Lung microvascular endothelial cell (primary cell): Measurements from ENCODE around the gene MREG. TPM values are rescaled to one million over a fixed set of nuclear protein-coding genes. Genes with fewer than 3 reads are reported as not detected.

ENCODE experiments used
- DNase-seq, 2 donors: peaks; one replicate each; pipeline versions ENCODE4 v3.0.0 to v3.0.0-alpha.2; 2010; ENCODE audit warnings: low read depth in 2 of 2
- total RNA-seq: library from RNA; depleted of rRNA; stranded (reverse); fragments of >200 nt; gene quantifications from 2 replicates; pipeline ENCODE4 v1.2.1, GENCODE V29; 2014

Gene MREG, protein sequence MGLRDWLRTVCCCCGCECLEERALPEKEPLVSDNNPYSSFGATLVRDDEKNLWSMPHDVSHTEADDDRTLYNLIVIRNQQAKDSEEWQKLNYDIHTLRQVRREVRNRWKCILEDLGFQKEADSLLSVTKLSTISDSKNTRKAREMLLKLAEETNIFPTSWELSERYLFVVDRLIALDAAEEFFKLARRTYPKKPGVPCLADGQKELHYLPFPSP
- 0.40 and 1.5 TPM in 2 replicates for total RNA-seq

DNA sequence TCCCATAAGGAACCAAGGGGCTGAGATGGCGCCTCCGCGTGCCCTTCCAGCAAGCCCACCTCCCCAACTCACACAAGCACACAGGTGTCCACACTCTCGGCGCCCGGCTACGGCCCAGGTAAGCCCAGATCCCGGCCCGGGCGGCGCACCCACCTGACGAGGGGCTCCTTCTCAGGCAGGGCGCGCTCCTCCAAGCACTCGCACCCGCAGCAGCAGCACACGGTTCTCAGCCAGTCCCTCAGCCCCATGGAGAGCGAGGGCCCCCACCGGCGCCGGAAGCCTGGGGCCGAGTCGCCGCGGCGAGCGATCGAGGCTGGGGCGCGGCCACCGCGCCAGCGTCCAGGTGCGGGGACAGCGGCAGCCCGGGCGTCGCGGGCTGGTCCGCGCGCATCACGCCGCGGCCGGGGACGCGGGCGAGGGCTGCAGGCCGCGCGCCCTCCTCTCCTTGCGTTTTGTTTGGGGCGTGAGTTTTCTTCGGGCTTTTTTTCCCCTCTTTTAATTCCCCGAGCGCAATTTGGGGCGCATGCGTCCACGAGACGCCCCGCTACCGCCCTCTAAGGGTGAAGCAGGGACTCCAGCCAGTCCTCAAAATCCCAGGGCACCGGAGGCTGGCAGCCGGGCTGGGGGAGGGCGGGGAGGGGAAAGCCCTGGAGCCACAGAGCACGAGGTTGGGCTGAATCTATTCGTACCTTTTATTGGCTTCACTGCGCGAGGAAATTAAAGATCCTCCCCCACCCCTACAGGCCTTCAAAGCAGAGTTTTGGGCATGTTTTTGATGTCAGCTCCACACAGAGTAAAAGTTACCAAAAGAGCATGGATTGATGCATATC is at the start of gene MREG:
MREG (minus strand) TSS at position 472 of the 830 bp plus-strand sequence; CDS start at position 248, 224 bp downstream.
- DNase-seq = peak; percentile 59 to 75

DNA sequence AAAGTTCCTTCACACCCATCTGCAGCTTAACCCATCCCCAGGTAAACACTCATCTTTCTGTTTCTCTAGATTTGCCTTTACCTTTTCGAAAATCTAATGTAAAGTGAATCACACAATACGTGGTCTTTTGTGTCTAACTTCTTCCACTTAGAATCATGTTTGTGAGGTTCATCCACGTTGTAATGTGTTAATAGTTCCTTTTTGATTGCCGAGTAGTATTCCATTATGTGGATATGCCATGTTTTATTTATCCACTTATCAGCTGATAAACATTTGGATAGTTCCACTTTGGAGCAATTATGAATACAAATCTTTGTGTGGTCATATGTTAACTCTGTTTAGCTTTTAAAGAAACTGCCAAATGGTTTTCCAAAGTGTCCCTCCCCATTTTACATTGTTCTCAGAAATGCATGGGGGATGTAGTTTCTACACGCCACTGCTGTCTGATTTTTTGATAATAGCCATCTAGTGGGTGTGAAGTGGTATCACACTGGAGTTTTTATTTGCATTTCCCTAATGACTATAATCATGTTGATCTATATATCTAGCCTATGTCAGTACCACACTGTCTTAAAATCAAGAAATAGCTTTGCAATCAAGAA is 46.0 kb upstream of the MREG start:
- no peak for DNase-seq

DNA sequence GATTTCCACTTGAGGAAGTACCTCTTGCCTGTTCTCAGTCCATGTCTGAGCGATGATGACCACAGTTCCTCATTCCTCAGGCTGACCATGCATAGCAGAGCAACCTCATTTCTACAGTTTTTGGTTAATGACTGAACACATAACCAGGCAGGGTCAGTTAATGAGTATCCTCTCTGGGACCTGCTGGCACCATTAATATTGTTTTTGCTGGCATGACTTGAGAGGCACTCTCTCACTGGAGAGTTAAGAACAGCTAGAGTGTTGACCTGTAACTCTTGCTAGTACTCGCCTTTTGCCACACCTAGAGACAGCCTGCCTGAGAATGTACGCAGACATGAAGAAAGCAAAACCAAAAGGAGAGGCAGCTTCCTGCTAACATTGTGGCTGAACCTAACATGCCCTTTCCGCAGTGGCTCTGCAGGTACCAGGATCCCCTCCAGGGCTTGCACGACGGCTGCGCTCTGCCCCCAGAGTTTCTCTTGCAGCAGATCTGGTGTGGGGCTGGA is 44.4 kb upstream of the MREG start:
- DNase-seq = no peak

DNA sequence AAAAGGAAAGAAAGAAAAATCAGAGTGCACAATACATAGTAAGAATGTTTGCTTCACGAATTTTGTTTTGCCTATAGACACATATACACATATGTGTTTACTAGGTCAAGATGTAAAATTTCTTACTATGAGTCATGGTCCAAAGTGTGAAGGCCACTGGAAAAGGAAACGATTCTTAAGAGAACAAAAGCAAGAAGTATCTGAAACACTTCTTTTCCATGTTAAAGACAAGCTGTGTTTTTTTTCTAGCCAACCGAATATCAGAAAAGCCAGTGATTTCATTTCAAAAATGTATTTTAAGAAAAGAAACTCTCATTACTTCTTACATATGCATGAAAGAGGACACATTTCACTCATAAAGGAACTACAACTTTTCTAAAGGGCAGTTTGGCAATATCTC is 43.4 kb upstream of the MREG start:
- DNase-seq = peak in 1 of 2 donors; percentile 31

DNA sequence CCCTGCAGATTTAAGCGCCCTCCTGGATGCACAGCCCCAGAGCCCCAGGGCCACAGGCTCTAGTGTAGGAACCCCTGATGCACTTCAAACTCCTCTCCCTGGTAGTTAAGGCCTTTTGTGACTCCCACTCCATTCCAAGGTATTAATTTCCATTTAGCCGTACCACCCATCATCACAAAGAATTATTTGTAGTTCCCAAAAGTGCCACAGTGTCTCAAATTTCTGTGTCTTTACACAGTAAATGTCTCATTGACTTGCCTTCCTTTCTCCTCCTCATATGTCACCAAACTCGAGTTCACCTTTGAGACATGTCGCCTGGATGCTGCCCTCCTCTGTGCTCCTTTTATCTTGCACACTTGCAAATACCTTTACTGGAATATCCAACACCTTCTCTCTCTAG is 42.3 kb upstream of the MREG start:
- DNase-seq = no peak

DNA sequence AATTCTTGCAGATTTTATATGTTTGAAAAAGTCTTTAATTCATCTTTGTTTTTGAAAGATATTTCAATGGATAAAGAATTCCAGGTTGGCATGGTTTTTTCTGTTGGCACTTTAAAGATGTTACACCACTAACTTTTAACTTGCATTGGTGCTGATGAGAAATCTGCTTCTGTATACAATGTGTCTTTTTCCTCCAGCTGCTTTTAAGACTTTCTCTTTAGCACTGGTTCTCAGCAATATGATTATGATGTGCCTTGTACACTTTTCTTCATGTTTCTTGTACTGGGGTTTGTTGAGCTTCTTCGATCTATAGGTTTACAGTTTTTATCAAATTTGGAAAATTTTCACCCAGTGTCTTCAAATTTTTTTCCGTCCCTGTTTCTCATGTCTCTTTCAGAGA is 39.1 kb upstream of the MREG start:
- DNase-seq = no peak

DNA sequence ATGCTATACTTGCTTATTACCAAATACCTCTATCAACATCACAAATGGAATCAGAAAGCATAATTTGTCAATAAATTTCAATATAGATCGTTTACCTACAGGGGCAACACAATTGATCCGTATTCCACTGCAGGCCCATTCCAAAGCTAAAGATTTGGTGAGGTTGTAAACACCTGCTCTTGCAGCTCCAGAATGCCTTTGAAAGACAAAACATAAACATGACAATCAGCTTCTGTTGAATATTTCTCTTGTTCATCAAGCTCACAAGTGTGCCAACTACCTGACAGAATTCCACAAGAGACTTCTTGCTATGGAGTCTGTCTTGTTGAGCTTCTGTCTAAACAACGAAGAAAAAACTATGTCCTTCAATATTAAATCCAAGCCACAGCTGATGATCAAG is 38.0 kb upstream of the MREG start:
- DNase-seq = no peak

DNA sequence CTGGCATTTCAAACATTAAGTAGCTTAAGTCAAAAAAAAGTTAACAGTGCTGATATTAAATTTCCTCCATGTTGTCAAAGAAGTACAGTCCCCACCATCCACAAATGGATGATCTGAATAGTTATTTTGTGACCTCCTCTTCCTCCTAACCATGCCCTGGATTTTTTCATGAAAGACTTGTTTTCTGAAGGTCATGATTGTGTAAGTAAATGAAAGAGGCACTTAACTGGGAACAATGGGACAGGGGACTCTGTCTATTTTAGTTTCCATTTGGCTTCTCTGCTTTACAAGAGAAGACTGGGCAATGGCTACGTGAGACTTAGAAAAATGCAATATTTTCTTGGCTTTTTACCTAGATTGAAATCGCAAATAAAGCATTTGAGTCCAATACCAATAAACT is 36.1 kb upstream of the MREG start:
- DNase-seq = peak in 1 of 2 donors; percentile 43

DNA sequence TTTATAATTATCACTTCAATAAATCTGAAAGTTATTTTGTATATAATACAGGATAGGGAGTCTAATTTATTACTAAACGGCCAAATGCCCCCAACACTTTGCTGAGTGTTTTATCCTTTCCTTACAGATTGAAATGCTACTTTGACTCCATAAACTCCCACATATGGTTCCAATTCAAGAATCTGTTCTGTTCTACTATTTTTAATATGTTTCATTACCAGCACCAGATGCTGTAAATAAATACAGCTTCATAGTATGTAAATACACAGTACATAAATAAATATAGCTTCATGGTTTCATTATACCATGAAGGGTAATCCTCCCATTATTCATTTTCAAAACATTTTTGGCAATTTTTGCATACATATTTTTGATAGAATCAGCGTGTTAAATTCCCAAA is 34.0 kb upstream of the MREG start:
- DNase-seq = no peak

DNA sequence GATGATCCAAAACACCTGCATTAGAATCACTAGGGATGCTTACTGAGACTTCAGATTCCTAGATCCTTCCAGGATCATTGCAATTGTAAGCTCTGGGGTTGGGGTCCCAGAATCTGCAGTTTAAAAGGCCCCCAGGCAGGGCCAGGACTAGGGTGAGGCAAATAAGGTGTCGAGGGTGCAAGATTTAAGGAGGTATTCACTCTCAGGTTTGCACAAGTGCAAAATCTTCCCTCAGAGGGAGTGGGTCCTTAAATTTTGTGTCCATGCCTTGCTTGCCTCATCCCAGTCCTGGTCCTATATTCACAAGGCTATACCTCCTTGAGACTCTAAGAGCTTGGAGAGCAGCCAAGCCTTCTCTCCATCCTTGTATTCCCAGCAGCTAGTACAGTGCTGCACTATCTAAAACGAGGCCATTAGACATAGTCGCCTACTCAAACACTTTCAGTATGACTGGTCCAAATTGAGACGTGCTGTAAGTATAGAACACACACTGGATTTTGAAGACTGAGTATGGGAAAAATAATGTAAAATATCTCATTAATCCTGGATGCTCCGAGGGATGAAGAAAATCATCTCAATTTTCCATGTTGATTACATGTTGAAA is 31.6 kb upstream of the MREG start:
- no peak for DNase-seq

DNA sequence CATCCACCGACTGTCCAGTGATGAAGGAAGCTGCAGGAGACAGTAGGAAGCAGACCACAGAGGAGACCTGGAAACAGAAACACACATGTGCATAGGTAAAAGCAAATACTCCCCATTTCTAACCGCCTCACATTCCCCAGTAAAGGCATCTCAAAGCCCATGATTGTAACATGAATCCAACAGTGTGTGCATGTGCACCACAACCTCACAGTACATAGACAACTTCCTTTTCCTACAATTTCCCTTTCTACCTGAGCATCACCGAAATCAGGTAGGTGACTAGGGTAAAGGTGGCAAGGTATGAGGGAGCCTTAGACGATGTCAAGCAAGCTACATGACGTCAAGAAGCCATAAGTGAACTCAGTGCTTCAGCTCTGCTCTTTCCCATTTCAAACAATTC is 30.6 kb upstream of the MREG start:
- no peak for DNase-seq

DNA sequence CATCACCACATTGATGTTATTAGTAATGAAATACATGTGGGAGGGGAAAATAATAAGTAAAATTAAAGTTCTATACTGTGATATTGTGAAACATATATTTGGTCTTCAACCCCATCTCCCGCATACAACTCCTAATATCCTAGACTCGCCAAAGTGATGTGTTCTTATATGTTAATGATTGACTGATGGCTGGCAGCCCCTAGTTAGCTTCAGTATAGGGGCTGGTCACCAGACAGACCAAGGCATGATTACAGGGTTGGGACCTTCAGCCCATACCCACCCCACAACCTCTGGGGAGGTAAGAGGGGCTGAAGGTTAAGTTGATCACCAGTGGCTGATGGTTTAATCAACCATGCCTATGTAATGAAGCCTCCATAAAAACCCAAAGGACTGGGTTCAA is 28.1 kb upstream of the MREG start:
- no peak for DNase-seq

DNA sequence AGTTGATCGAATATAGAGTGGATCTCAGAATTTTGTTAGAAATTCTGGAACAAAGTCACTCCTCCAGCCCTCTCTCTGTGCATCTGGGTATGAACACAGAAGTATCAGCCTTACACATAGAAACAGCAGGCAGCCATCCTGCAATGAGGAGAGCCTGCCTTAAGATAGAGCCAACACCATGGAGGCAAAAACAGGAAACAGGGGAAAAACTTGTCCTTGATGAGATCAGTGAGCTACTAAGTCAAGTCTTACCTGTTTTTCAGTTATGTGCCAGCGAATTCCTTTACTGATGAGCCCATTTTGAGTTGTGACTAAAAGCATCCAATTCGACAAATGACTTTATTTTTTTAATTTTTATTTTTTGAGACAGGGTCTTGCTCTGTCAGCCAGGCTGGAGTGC is 26.6 kb upstream of the MREG start:
- DNase-seq = no peak

DNA sequence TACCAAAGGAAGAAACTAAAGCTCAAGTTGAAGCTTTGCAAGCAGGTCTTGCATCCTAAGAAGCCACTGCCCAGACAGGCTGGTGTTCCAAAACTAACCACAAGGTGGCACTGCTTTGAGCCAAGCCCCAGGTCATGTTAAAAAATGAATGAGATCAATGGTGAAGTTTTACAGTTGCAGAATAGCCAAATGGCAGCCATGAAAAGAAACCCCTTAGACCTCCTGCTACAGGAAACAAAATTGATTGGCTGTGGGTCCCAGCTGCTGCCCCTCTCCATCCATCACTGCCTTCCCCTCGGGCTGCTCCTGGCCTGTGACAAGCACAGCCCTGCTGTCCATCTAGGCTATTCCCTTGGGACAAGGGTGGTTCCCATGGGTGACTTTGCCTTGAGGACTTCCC is 20.7 kb upstream of the MREG start:
- DNase-seq = peak; percentile 78

DNA sequence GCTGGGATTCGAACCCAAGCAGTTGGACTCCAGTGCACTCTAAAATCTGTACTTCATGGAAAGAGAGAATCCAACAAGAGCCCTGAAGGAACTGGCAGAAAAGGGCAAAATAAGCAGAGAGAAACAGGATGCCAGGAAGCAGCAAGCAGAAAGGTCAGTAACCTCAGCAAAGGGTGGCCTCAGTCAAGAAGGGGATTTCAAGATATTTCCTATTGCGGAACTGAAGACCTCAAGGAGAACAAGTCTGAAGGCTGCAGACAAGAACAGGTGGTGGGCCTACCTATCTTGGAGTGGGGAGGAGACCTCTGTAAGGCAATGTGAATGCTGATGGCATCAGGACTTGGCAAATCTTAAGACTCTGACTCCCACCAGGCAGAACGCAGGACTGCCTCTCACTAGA is 20.1 kb upstream of the MREG start:
- DNase-seq = no peak

DNA sequence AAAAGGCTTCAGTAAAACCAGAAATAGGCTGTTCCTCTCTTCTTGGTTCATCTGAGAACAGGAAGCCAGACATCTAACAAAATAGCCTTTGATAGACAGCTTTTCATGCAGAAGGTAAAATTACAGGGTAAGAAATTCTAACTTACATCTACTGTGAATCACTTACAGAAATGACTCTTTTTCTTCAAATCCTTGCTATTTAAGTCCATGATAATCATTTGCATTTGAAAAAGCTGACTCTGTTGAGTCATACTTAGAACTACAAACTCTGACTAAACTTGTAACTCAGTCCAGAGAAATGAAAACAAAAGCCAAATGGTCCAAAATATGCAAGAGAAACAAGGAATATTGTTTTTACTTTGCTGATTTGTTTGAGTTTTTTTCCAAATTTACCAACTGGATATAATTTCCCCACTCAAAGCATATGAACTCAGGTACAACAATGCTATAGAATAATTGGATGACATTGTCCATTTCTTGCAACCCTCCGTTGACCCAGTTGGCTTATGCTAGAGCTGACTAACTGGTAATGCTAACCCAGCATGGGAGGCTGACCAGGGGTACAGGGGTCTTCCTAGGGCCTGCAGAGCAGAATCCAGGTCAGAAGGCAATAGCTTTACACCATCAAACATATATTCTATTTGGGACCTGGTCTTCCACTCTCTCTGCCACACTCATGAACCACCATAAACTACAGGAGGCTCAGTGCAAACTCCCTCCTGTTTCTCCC is 18.8 kb upstream of the MREG start:
- DNase-seq = peak in 1 of 2 donors; percentile 19

DNA sequence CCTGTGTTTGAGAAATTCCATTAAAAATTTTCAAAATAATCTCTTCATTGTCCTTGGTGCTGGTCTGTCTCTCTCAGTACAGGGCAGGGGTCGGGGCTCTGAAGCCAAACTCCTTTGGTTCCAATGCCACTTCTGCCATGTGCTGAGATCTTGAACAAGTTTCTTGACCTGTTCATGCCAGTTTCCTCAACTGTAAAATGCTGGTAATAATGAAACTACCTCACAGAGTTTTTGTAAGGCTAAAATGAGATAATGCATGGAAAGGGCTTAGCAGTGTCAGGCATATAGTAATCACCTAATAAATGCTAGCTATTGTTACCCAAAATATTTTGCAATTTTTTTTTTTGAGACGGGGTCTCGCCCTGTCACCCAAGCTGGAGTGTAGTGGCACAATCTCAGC is 16.9 kb upstream of the MREG start:
- DNase-seq = no peak

DNA sequence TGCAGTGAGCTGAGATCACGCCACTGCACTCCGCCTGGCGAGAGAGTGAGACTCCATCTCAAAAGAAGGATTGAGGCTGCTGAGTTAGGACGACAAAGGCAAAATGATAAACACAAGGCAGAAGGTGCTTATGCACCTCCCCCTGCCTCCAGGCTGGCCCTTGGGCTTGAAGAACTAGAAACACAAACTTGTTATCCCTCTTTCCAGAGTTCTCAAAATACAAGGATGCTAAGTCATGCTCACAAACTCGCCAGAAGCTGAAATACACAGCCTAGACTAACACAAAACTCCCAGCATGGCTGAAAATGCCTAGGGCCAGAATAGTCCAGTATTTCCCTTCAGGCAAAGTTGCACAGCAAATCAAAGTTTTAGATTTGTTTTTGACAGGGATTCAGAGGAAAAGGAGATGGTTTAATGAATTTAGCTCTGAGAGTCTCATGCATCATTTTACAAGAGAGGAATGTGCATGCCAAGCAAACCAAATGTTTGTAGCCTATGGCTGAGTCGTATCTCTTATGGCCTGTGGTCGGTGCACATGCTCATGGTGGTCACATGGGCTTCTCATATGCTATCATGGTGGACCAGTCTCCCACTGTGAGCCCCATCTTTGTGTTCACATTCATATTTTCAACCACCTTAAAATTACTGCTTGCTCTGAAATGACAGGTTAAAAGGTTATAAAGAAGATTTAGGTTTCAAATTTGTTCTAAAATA is 16.2 kb upstream of the MREG start:
- DNase-seq = no peak

DNA sequence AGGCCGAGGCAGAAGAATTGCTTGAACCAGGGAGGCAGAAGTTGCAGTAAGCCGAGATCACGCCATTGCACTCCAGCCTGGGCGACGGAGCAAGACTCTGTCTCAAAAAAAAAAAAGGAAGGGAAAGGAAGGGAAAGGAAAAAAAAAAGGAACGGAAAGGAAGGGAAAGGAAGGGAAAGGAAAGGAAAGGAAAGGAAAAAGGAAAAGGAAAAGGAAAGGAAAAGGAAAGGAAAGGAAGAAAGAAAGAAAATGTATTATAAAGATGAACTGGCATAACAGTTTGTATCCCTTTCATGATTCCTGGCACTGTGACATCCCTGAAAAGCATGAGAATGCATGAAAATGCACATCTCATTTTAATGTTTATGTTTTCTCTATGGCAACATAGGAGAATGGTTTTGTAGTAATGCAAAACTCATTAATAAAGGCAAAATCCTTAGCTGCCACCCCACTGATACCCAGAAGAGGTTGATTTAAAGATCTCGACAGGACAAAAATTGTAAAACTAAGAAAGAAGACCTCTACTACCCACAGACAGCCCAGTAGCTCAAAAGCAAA is 11.5 kb upstream of the MREG start:
- DNase-seq = no peak

DNA sequence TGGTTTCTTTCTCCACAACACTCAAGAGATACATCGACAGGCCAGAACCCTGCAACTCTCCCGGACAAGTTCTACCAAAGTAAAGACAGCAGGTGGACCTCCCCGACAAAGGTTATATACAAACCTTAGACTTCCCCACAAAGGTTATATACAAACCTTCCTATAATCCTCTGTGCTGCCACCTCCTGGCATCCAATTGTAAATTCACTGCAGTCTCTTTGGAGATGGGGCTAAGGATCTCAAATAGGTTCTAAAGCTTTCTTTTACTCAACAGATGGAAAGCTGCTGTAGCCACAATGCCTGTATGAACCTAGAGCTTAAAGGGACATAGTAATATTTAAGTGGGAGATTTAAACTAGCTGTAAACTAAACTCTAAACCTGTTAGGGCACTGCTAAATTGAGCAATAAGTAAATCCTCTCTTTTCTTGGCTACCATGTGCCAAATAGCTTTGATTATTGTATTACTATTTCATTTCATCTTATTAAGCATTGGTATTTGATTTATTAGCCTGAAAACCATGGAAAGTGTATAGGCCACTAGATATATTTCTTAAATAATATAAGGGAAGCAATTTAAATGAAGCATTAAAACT is 9.8 kb upstream of the MREG start:
- DNase-seq = peak; percentile 56 to 60
